Neural progenitor cell (in vitro differentiated cells): ENCODE data around the gene XYLT1. TPM values are rescaled to one million over a fixed set of nuclear protein-coding genes. Genes with fewer than 3 reads are reported as not detected.

ENCODE experiments used
- DNase-seq: peaks from one replicate; pipeline ENCODE4 v3.0.0-alpha.2; 2016; ENCODE audit warnings: low spot score
- H2AFZ ChIP-seq: fragments of 200-600 bp; sonication (generic); replicated peaks from 2 replicates; pipeline ENCODE4 v1.6.1; 2016; ENCODE audit warnings: antibody characterized with exemption
- H3F3A ChIP-seq: fragments of 200-600 bp; sonication (generic); 2 replicates; pipeline ENCODE4 v1.6.1; 2016; ENCODE audit warnings: antibody characterized with exemption, low read depth
- H3K27ac ChIP-seq: fragments of 200-600 bp; sonication (generic); 2 replicates; pipeline ENCODE4 v1.5.1; 2016; ENCODE audit warnings: mild to moderate bottlenecking
- H3K27me3 ChIP-seq: fragments of 200-600 bp; sonication (generic); 2 replicates; pipeline ENCODE4 v1.6.1; 2016; ENCODE audit warnings: mild to moderate bottlenecking, moderate library complexity
- H3K36me3 ChIP-seq: fragments of 200-600 bp; sonication (generic); 2 replicates; pipeline ENCODE4 v1.5.1; 2016
- H3K4me1 ChIP-seq: fragments of 200-600 bp; sonication (generic); 2 replicates; pipeline ENCODE4 v1.6.1; 2016; ENCODE audit warnings: mixed run types
- H3K4me2 ChIP-seq: fragments of 200-600 bp; sonication (generic); 2 replicates; pipeline ENCODE4 v1.6.1; 2016
- H3K4me3 ChIP-seq: fragments of 200-600 bp; sonication (generic); 2 replicates; pipeline ENCODE4 v1.5.1; 2016
- H3K79me2 ChIP-seq: fragments of 200-600 bp; sonication (generic); 2 replicates; pipeline ENCODE4 v1.6.1; 2016; ENCODE audit warnings: low read depth
- H3K9ac ChIP-seq: fragments of 200-600 bp; sonication (generic); 2 replicates; pipeline ENCODE4 v1.6.1; 2016
- H3K9me3 ChIP-seq: fragments of 200-600 bp; sonication (generic); 2 replicates; pipeline ENCODE4 v1.5.1; 2016; ENCODE audit warnings: low read depth
- H4K20me1 ChIP-seq: fragments of 200-600 bp; sonication (generic); 2 replicates; pipeline ENCODE4 v1.6.1; 2016; ENCODE audit warnings: low read depth
- H3K27ac Mint-ChIP-seq: 3 replicates; pipeline ENCODE4 v1.8.0; 2021; ENCODE audit warnings: mixed read lengths
- H3K27me3 Mint-ChIP-seq: 2 replicates; pipeline ENCODE4 v1.8.0; 2022; ENCODE audit warnings: low read depth, mild to moderate bottlenecking, inconsistent platforms, moderate library complexity, mixed read lengths; ENCODE audit not compliant: insufficient read depth
- H3K36me3 Mint-ChIP-seq: 3 replicates; pipeline ENCODE4 v1.8.0; 2021; ENCODE audit warnings: mixed read lengths
- H3K4me1 Mint-ChIP-seq: 3 replicates; pipeline ENCODE4 v1.8.0; 2021; ENCODE audit warnings: mixed read lengths
- H3K4me3 Mint-ChIP-seq: 3 replicates; pipeline ENCODE4 v1.8.0; 2021; ENCODE audit warnings: mild to moderate bottlenecking, moderate library complexity, mixed read lengths
- H3K9me3 Mint-ChIP-seq: 3 replicates; pipeline ENCODE4 v1.8.0; 2020; ENCODE audit warnings: mixed read lengths
- EZH2 ChIP-seq: fragments of 200-600 bp; sonication (generic); IDR thresholded peaks from 2 replicates; pipeline ENCODE4 v1.6.1; 2017; ENCODE audit warnings: antibody characterized with exemption, mild to moderate bottlenecking, moderate library complexity
- EZH2phosphoT487 ChIP-seq: fragments of 200-600 bp; sonication (generic); IDR thresholded peaks from 2 replicates; pipeline ENCODE4 v1.6.1; 2017; ENCODE audit warnings: antibody characterized with exemption
- total RNA-seq: library from RNA; depleted of rRNA; stranded (reverse); fragments of >200 nt; gene quantifications from 2 replicates; pipeline ENCODE4 v1.2.3, GENCODE V29; 2015; ENCODE audit warnings: low replicate concordance
- TF ChIP-seq, protein P1 (sequence below): fragments of 200-600 bp; sonication (generic); IDR thresholded peaks from 2 replicates; pipeline ENCODE4 v1.5.1; 2017; ENCODE audit warnings: antibody characterized with exemption, mild to moderate bottlenecking

The XYLT1 gene
- total RNA-seq, 1 donor from 2014 or later: 5.9 TPM

DNA sequence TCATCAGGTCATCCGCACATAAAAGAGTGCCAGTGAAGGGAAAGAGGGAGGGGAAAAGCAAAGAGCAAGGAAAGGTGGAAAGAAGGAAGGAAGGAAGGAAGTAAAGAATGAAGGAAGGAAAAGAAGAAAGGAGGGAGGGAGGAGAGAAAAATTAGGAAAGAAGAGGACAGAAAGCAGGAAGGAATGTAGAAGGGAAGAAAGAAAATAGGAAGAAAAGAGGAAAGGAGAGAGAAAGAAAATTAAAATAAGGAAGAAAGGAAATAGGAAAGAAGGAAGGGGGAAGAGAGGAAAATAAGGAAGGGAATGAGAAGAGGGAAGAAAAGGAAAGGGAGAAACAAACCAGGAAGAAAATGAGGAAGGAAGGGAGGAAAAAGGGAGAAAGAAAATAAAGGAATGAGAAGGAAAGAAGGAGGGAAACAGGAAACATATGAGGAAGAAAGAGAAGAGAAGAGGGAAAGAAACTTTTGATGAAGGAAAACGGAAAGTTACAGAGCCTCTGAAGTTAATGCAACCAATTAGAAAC lies 212.6 kb downstream of the XYLT1 start:
- H4K20me1 ChIP-seq: no peaks in the 10 kb centered on the region
- H3K4me3 Mint-ChIP-seq: no peak overlapping the region
- no peaks in the 10 kb centered on the region for H3K79me2 ChIP-seq
- TF ChIP-seq, protein P1, sequence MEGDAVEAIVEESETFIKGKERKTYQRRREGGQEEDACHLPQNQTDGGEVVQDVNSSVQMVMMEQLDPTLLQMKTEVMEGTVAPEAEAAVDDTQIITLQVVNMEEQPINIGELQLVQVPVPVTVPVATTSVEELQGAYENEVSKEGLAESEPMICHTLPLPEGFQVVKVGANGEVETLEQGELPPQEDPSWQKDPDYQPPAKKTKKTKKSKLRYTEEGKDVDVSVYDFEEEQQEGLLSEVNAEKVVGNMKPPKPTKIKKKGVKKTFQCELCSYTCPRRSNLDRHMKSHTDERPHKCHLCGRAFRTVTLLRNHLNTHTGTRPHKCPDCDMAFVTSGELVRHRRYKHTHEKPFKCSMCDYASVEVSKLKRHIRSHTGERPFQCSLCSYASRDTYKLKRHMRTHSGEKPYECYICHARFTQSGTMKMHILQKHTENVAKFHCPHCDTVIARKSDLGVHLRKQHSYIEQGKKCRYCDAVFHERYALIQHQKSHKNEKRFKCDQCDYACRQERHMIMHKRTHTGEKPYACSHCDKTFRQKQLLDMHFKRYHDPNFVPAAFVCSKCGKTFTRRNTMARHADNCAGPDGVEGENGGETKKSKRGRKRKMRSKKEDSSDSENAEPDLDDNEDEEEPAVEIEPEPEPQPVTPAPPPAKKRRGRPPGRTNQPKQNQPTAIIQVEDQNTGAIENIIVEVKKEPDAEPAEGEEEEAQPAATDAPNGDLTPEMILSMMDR: no peak
- no peak for TF ChIP-seq EZH2phosphoT487
- H3K4me2 ChIP-seq: no peak overlapping the region
- no peak overlapping the region for H3K4me3 ChIP-seq
- peaks cover 39% of the 10 kb centered on the region for H3K4me1 Mint-ChIP-seq
- H2AFZ ChIP-seq: no peak overlapping the region
- no peak overlapping the region for H3K27ac Mint-ChIP-seq
- no peaks in the 10 kb centered on the region for H3K9me3 Mint-ChIP-seq
- no peaks in the 10 kb centered on the region for H3K27me3 ChIP-seq
- no peaks in the 10 kb centered on the region for H3F3A ChIP-seq
- no peak overlapping the region for H3K9ac ChIP-seq
- no peaks in the 10 kb centered on the region for H3K36me3 ChIP-seq
- DNase-seq: no peak
- no peaks in the 10 kb centered on the region for H3K4me1 ChIP-seq
- H3K9me3 ChIP-seq: no peaks in the 10 kb centered on the region
- H3K36me3 Mint-ChIP-seq: peaks cover 5% of the 10 kb centered on the region
- no peaks in the 10 kb centered on the region for H3K27me3 Mint-ChIP-seq
- H3K27ac ChIP-seq: no peak overlapping the region

DNA sequence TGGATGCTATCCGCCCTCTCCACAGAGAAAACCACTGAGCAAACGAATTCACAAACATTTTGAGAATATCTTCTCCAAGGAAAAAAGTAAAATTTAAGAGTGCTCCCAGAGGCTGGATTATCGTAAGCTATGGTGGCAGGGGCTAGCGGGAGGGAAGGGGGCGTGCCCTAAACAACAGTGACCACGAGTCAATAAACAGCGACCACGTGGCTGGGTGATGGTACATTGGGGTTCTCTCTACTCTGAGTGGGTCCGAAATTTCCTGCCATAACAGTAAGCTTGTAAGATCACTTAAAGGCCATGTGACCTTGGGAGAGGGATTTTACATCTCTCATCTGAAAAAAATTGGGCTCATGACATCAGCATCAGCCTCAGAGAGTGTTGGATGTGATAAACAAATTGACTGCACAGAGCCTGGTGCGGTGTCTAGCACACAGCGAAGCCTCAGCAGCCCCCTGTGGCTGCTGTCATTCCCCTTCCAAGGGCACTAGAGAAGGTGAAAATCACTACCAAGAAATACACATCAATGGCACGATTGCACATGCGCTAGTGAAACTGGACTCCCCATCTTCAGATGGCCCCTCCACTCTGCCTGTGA lies 213.2 kb downstream of the XYLT1 start:
- H2AFZ ChIP-seq: no peak overlapping the region
- H3F3A ChIP-seq: no peaks in the 10 kb centered on the region
- H3K4me3 ChIP-seq: no peak overlapping the region
- H3K9me3 Mint-ChIP-seq: no peaks in the 10 kb centered on the region
- H3K27me3 Mint-ChIP-seq: no peaks in the 10 kb centered on the region
- H3K4me3 Mint-ChIP-seq: no peak overlapping the region
- H3K36me3 ChIP-seq: no peaks in the 10 kb centered on the region
- H4K20me1 ChIP-seq: no peaks in the 10 kb centered on the region
- H3K4me1 Mint-ChIP-seq: peaks cover 40% of the 10 kb centered on the region
- H3K27ac Mint-ChIP-seq: no peak overlapping the region
- no peak for TF ChIP-seq EZH2phosphoT487
- TF ChIP-seq, protein P1: no peak
- no peak for TF ChIP-seq EZH2
- peaks cover 5% of the 10 kb centered on the region for H3K36me3 Mint-ChIP-seq
- no peaks in the 10 kb centered on the region for H3K4me1 ChIP-seq
- no peaks in the 10 kb centered on the region for H3K9me3 ChIP-seq
- no peak for DNase-seq
- no peak overlapping the region for H3K4me2 ChIP-seq
- no peaks in the 10 kb centered on the region for H3K79me2 ChIP-seq
- H3K27ac ChIP-seq: no peak overlapping the region
- H3K27me3 ChIP-seq: no peaks in the 10 kb centered on the region
- H3K9ac ChIP-seq: no peak overlapping the region

DNA sequence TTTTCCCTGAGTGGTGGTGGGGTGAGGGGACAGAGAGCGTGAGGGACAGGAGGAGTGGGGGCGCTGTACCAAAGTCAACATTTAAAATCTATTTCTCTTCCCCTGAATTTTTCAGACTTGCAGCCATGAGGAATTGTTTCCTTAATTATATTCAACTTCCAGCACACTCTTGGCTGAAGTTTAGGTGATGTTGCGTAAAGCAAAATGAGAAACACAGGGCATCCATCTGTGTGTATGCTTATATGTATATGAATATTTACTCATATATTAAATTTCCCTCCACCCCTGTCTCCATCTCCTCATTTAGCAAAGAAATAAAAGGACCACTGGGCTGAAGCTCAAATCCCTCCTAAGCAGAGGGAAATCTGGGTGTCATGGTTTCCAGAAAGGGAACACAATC lies 218.1 kb downstream of the XYLT1 start:
- Mint-ChIP-seq H3K27me3 (no peaks in the 10 kb centered on the region), H3K9me3 (no peaks in the 10 kb centered on the region), H3K36me3 (peaks cover 4% of the 10 kb centered on the region), H3K27ac (no peak overlapping the region), H3K4me1 (peaks cover 27% of the 10 kb centered on the region), H3K4me3 (no peak overlapping the region)
- no peaks in the 10 kb centered on the region for H3K27me3 ChIP-seq
- H3K36me3 ChIP-seq: no peaks in the 10 kb centered on the region
- H3F3A ChIP-seq: no peaks in the 10 kb centered on the region
- no peaks in the 10 kb centered on the region for H3K79me2 ChIP-seq
- no peak overlapping the region for H3K4me3 ChIP-seq
- no peak overlapping the region for H3K4me2 ChIP-seq
- no peak for DNase-seq
- no peaks in the 10 kb centered on the region for H4K20me1 ChIP-seq
- H3K27ac ChIP-seq: no peak overlapping the region
- H3K9ac ChIP-seq: no peak overlapping the region
- no peaks in the 10 kb centered on the region for H3K9me3 ChIP-seq
- H2AFZ ChIP-seq: no peak overlapping the region
- no peaks in the 10 kb centered on the region for H3K4me1 ChIP-seq
- no peak for TF ChIP-seq EZH2
- TF ChIP-seq EZH2phosphoT487: no peak
- TF ChIP-seq, protein P1: no peak
